ENCODE data around the gene EVC2.
"Not testable (repeated sequence)": the region's sequence is repeated elsewhere in the genome, so short reads cannot be mapped to it uniquely, and the experiment has no call there.

Gene EVC2

GRCh38 chr4:5742388-5742787 is 34.0 kb upstream of the EVC2 start:
- DNase-seq (ENCODE audit: low spot score), result no peak

- DNase-seq (ENCODE audit: low spot score), result no peak
Measured at GRCh38 chr4:5738061-5738460, 29.7 kb upstream of the EVC2 start.

GRCh38 chr4:5735463-5735862 is 27.1 kb upstream of the EVC2 start:
- DNase-seq (ENCODE audit: low spot score), result no peak

GRCh38 chr4:5734853-5735252 is 26.5 kb upstream of the EVC2 start:
- DNase-seq (ENCODE audit: low spot score), result no peak

- DNase-seq (ENCODE audit: low spot score), result no peak
Measured at GRCh38 chr4:5732158-5732557, 23.8 kb upstream of the EVC2 start.

- no peak for DNase-seq (ENCODE audit: low spot score)
Measured at GRCh38 chr4:5730993-5731990, 22.9 kb upstream of the EVC2 start.

- no peak for DNase-seq (ENCODE audit: low spot score)
Measured at GRCh38 chr4:5730436-5730835, 22.1 kb upstream of the EVC2 start.

- DNase-seq (ENCODE audit: low spot score), result not testable (repeated sequence)
Measured at GRCh38 chr4:5728412-5728811, 20.1 kb upstream of the EVC2 start.

GRCh38 chr4:5724377-5724776 is 16.0 kb upstream of the EVC2 start:
- DNase-seq (ENCODE audit: low spot score), result no peak

- no peak for DNase-seq (ENCODE audit: low spot score)
Measured at GRCh38 chr4:5722328-5722727, 14.0 kb upstream of the EVC2 start.

- no peak for DNase-seq (ENCODE audit: low spot score)
Measured at GRCh38 chr4:5721923-5722322, 13.6 kb upstream of the EVC2 start.

GRCh38 chr4:5720980-5721379 is 12.6 kb upstream of the EVC2 start:
- no peak for DNase-seq (ENCODE audit: low spot score)

- no peak for DNase-seq (ENCODE audit: low spot score)
Measured at GRCh38 chr4:5720157-5720850, 11.9 kb upstream of the EVC2 start.

- DNase-seq (ENCODE audit: low spot score), result no peak
Measured at GRCh38 chr4:5719350-5720055, 11.1 kb upstream of the EVC2 start.

GRCh38 chr4:5718411-5718810 is 10.1 kb upstream of the EVC2 start:
- no peak for DNase-seq (ENCODE audit: low spot score)

GRCh38 chr4:5717449-5718158 is 9.2 kb upstream of the EVC2 start:
- no peak for DNase-seq (ENCODE audit: low spot score)

- no peak for DNase-seq (ENCODE audit: low spot score)
Measured at GRCh38 chr4:5716391-5716790, 8.0 kb upstream of the EVC2 start.

GRCh38 chr4:5715357-5715756 is 7.0 kb upstream of the EVC2 start:
- no peak for DNase-seq (ENCODE audit: low spot score)

GRCh38 chr4:5713861-5714260 is 5.5 kb upstream of the EVC2 start:
- no peak for DNase-seq (ENCODE audit: low spot score)

- DNase-seq (ENCODE audit: low spot score), result no peak
Measured at GRCh38 chr4:5712931-5713330, 4.6 kb upstream of the EVC2 start.

- DNase-seq (ENCODE audit: low spot score), result no peak
Measured at GRCh38 chr4:5712517-5712916, 4.2 kb upstream of the EVC2 start.

Data from LoVo (cell line).